T-helper 1 cell treated with Interleukin-12 subunit alpha and Interleukin-12 subunit beta and Interleukin-4 antibody, amounts not matched to agents 30 μg/mL and 1 μg/mL, for 36 hours (primary cell): ENCODE results near the gene MATN1.

Source experiments
- H3K27ac Mint-ChIP-seq: one replicate; pipeline ENCODE4 v1.8.0; 2021; ENCODE audit warnings: mild to moderate bottlenecking, mixed read lengths
- H3K27me3 Mint-ChIP-seq: one replicate; pipeline ENCODE4 v1.8.0; 2021; ENCODE audit warnings: low read depth, mixed read lengths
- H3K36me3 Mint-ChIP-seq: one replicate; pipeline ENCODE4 v1.8.0; 2021; ENCODE audit warnings: low read depth, mixed read lengths
- H3K4me1 Mint-ChIP-seq: one replicate; pipeline ENCODE4 v1.8.0; 2021; ENCODE audit warnings: low read depth, mixed read lengths
- H3K4me3 Mint-ChIP-seq: one replicate; pipeline ENCODE4 v1.8.0; 2021; ENCODE audit warnings: mild to moderate bottlenecking, moderate library complexity, mixed read lengths
- H3K9me3 Mint-ChIP-seq: one replicate; pipeline ENCODE4 v1.8.0; 2021; ENCODE audit warnings: mixed read lengths

Gene MATN1

GRCh38 chr1:30713311-30713710, 10.1 kb downstream of the MATN1 start:
- Mint-ChIP-seq H3K27ac (no peak overlapping the region), H3K36me3 (no peaks in the 10 kb centered on the region), H3K27me3 (peaks cover 18% of the 10 kb centered on the region), H3K4me1 (peaks cover 6% of the 10 kb centered on the region), H3K4me3 (no peak overlapping the region), H3K9me3 (peaks cover 12% of the 10 kb centered on the region)

GRCh38 chr1:30712583-30712982, 10.8 kb downstream of the MATN1 start:
- H3K36me3 Mint-ChIP-seq: no peaks in the 10 kb centered on the region
- H3K27ac Mint-ChIP-seq: no peak overlapping the region
- peaks cover 18% of the 10 kb centered on the region for H3K27me3 Mint-ChIP-seq
- H3K9me3 Mint-ChIP-seq: peaks cover 12% of the 10 kb centered on the region
- H3K4me3 Mint-ChIP-seq: no peak overlapping the region
- peaks cover 2% of the 10 kb centered on the region for H3K4me1 Mint-ChIP-seq

GRCh38 chr1:30710407-30710806, 13.0 kb downstream of the MATN1 start:
- Mint-ChIP-seq H3K27ac (no peak overlapping the region), H3K36me3 (no peaks in the 10 kb centered on the region), H3K4me1 (no peaks in the 10 kb centered on the region), H3K27me3 (peaks cover 18% of the 10 kb centered on the region), H3K4me3 (no peak overlapping the region), H3K9me3 (peaks cover 4% of the 10 kb centered on the region)

- no peak overlapping the region for H3K27ac Mint-ChIP-seq
- H3K36me3 Mint-ChIP-seq: no peaks in the 10 kb centered on the region
- H3K4me1 Mint-ChIP-seq: no peaks in the 10 kb centered on the region
- H3K27me3 Mint-ChIP-seq: peaks cover 18% of the 10 kb centered on the region
- no peaks in the 10 kb centered on the region for H3K9me3 Mint-ChIP-seq
- no peak overlapping the region for H3K4me3 Mint-ChIP-seq
These were observed 15.0 kb downstream of the MATN1 start for GRCh38 chr1:30708361-30708728.

- Mint-ChIP-seq H3K4me3 (no peak overlapping the region), H3K9me3 (no peaks in the 10 kb centered on the region), H3K36me3 (no peaks in the 10 kb centered on the region), H3K27ac (no peak overlapping the region), H3K27me3 (peaks cover 13% of the 10 kb centered on the region), H3K4me1 (no peaks in the 10 kb centered on the region)
These were observed 15.7 kb downstream of the MATN1 start for GRCh38 chr1:30707412-30708360.

- Mint-ChIP-seq H3K27ac (no peak overlapping the region), H3K27me3 (peaks cover 13% of the 10 kb centered on the region), H3K36me3 (no peaks in the 10 kb centered on the region), H3K4me1 (no peaks in the 10 kb centered on the region), H3K4me3 (no peak overlapping the region), H3K9me3 (no peaks in the 10 kb centered on the region)
These were observed 16.9 kb downstream of the MATN1 start for GRCh38 chr1:30706528-30706927.

GRCh38 chr1:30705698-30706097, 17.7 kb downstream of the MATN1 start:
- Mint-ChIP-seq H3K36me3 (no peaks in the 10 kb centered on the region), H3K4me3 (no peak overlapping the region), H3K27ac (no peak overlapping the region), H3K4me1 (no peaks in the 10 kb centered on the region), H3K27me3 (peaks cover 13% of the 10 kb centered on the region), H3K9me3 (no peaks in the 10 kb centered on the region)

GRCh38 chr1:30704765-30705509, 18.4 kb downstream of the MATN1 start:
- Mint-ChIP-seq H3K4me1 (no peaks in the 10 kb centered on the region), H3K4me3 (no peak overlapping the region), H3K27ac (no peak overlapping the region), H3K27me3 (peaks cover 10% of the 10 kb centered on the region), H3K9me3 (no peaks in the 10 kb centered on the region), H3K36me3 (no peaks in the 10 kb centered on the region)

- H3K36me3 Mint-ChIP-seq: no peaks in the 10 kb centered on the region
- no peak overlapping the region for H3K4me3 Mint-ChIP-seq
- H3K9me3 Mint-ChIP-seq: no peaks in the 10 kb centered on the region
- H3K27me3 Mint-ChIP-seq: peaks cover 3% of the 10 kb centered on the region
- no peaks in the 10 kb centered on the region for H3K4me1 Mint-ChIP-seq
- H3K27ac Mint-ChIP-seq: no peak overlapping the region
These were observed 19.1 kb downstream of the MATN1 start for GRCh38 chr1:30704271-30704670.

- no peak overlapping the region for H3K27ac Mint-ChIP-seq
- H3K9me3 Mint-ChIP-seq: no peaks in the 10 kb centered on the region
- no peak overlapping the region for H3K4me3 Mint-ChIP-seq
- H3K27me3 Mint-ChIP-seq: no peaks in the 10 kb centered on the region
- no peaks in the 10 kb centered on the region for H3K36me3 Mint-ChIP-seq
- no peaks in the 10 kb centered on the region for H3K4me1 Mint-ChIP-seq
These were observed 20.6 kb downstream of the MATN1 start for GRCh38 chr1:30702823-30703222.

GRCh38 chr1:30701258-30701633, 22.1 kb downstream of the MATN1 start:
- Mint-ChIP-seq H3K27me3 (no peaks in the 10 kb centered on the region), H3K4me3 (no peak overlapping the region)

GRCh38 chr1:30700528-30701257, 22.7 kb downstream of the MATN1 start:
- Mint-ChIP-seq H3K27me3 (peaks cover 2% of the 10 kb centered on the region), H3K4me3 (no peak overlapping the region)

More at GRCh38 chr1:30701258-30701633, 22.1 kb downstream of the MATN1 start:
- H3K9me3 Mint-ChIP-seq: no peaks in the 10 kb centered on the region
- no peaks in the 10 kb centered on the region for H3K4me1 Mint-ChIP-seq
- no peak overlapping the region for H3K27ac Mint-ChIP-seq
- H3K36me3 Mint-ChIP-seq: no peaks in the 10 kb centered on the region

GRCh38 chr1:30699762-30700161, 23.6 kb downstream of the MATN1 start:
- peaks cover 4% of the 10 kb centered on the region for H3K27me3 Mint-ChIP-seq

More at GRCh38 chr1:30700528-30701257, 22.7 kb downstream of the MATN1 start:
- Mint-ChIP-seq H3K4me1 (no peaks in the 10 kb centered on the region), H3K27ac (no peak overlapping the region), H3K36me3 (no peaks in the 10 kb centered on the region), H3K9me3 (no peaks in the 10 kb centered on the region)

GRCh38 chr1:30698401-30698981, 24.9 kb downstream of the MATN1 start:
- no peak overlapping the region for H3K27ac Mint-ChIP-seq
- H3K36me3 Mint-ChIP-seq: no peaks in the 10 kb centered on the region
- no peak overlapping the region for H3K4me3 Mint-ChIP-seq
- H3K4me1 Mint-ChIP-seq: no peaks in the 10 kb centered on the region
- H3K9me3 Mint-ChIP-seq: no peaks in the 10 kb centered on the region
- H3K27me3 Mint-ChIP-seq: peaks cover 4% of the 10 kb centered on the region

More at GRCh38 chr1:30699762-30700161, 23.6 kb downstream of the MATN1 start:
- Mint-ChIP-seq H3K9me3 (no peaks in the 10 kb centered on the region), H3K4me1 (no peaks in the 10 kb centered on the region), H3K27ac (no peak overlapping the region), H3K36me3 (no peaks in the 10 kb centered on the region), H3K4me3 (no peak overlapping the region)
